Left lung (tissue), 10 donors: ENCODE data around the gene SH3PXD2A. TPM values are rescaled to one million over a fixed set of nuclear protein-coding genes. Genes with fewer than 3 reads are reported as not detected.

Source experiments
- ATAC-seq: fragments of 200-7000 bp; cut with Tn5 transposase; one replicate; pipeline ENCODE4 v1.9.1; 2020; ENCODE audit warnings: moderate library complexity
- DNase-seq, 4 donors: peaks; one replicate each; pipeline ENCODE4 v3.0.0-alpha.2; 2013 to 2020
- H3K27ac ChIP-seq, 2 donors: fragments of 200-600 bp; sonication (generic) in 1 of 2; one replicate each; pipeline versions ENCODE4 v1.5.0 to v1.8.0; 2020 to 2021
- H3K27me3 ChIP-seq, 2 donors: fragments of 200-600 bp; sonication (generic) in 1 of 2; one replicate each; pipeline versions ENCODE4 v1.5.0 to v1.8.0; 2020 to 2021
- H3K36me3 ChIP-seq, 2 donors: fragments of 200-600 bp; sonication (generic) in 1 of 2; one replicate each; pipeline versions ENCODE4 v1.5.0 to v1.8.0; 2020 to 2021
- H3K4me1 ChIP-seq, 2 donors: fragments of 200-600 bp; one replicate each; pipeline ENCODE4 v1.8.0; 2021
- H3K4me3 ChIP-seq, 2 donors: fragments of 200-600 bp; sonication (generic) in 1 of 2; one replicate each; pipeline versions ENCODE4 v1.5.0 to v1.8.0; 2020 to 2021; ENCODE audit warnings: mild to moderate bottlenecking in 1 of 2
- H3K9me3 ChIP-seq, 2 donors: fragments of 200-600 bp; sonication (generic) in 1 of 2; one replicate each; pipeline versions ENCODE4 v1.5.0 to v1.8.0; 2020 to 2021
- CTCF ChIP-seq, 2 donors: fragments of 200-600 bp; sonication (generic) in 1 of 2; IDR thresholded peaks; one replicate each; pipeline versions ENCODE4 v1.5.0 to v1.8.0; 2021; ENCODE audit warnings: antibody characterized with exemption in 2 of 2
- intact Hi-C, 2 donors: fragments of 100-400 bp; cut with DNase I; formaldehyde crosslinking; loops; one replicate each; pipeline versions ENCODE4 v1.11.2 to v1.14.2; 2022
- polyA plus RNA-seq, 6 donors: library from polyadenylated mRNA; unstranded; fragments of 120-200 nt; gene quantifications; one replicate each; pipeline ENCODE4 v1.2.1, GENCODE V29; 2013; ENCODE audit not compliant: insufficient read length in 6 of 6
- total RNA-seq, 2 donors: library from RNA; stranded (reverse); fragmentation: NEBNext Ultra II Directional; extraction: Animal tissue kit (Norgen Biotek cat#: 25700); gene quantifications; one replicate each; pipeline ENCODE4 v1.2.1, GENCODE V29; 2021
- donor health status: DM: no; HTN: yes; CAD: no.
- donor health status: DM: no; HTN: no; CAD: no.

The SH3PXD2A gene
- total and polyA plus RNA-seq, 8 donors, result 44.8 to 117 (median 91.7) TPM

- no peaks in the 10 kb centered on the region for H3K36me3 ChIP-seq
- H3K27ac ChIP-seq, result no peak overlapping the region
- no peak for TF ChIP-seq CTCF (IDR thresholded peaks at IDR 0.05)
- H3K27me3 ChIP-seq, result no peaks in the 10 kb centered on the region
- no peaks in the 10 kb centered on the region for H3K4me1 ChIP-seq
- H3K4me3 ChIP-seq, result no peak overlapping the region
- intact Hi-C loops, result no loop called here
- no peaks in the 10 kb centered on the region for H3K9me3 ChIP-seq
- DNase-seq (peak in 1 of 4 donors; percentile 48), ATAC-seq (no peak)
These were observed 146.6 kb downstream of the SH3PXD2A start for GRCh38 chr10:103708627-103709288.

DNA sequence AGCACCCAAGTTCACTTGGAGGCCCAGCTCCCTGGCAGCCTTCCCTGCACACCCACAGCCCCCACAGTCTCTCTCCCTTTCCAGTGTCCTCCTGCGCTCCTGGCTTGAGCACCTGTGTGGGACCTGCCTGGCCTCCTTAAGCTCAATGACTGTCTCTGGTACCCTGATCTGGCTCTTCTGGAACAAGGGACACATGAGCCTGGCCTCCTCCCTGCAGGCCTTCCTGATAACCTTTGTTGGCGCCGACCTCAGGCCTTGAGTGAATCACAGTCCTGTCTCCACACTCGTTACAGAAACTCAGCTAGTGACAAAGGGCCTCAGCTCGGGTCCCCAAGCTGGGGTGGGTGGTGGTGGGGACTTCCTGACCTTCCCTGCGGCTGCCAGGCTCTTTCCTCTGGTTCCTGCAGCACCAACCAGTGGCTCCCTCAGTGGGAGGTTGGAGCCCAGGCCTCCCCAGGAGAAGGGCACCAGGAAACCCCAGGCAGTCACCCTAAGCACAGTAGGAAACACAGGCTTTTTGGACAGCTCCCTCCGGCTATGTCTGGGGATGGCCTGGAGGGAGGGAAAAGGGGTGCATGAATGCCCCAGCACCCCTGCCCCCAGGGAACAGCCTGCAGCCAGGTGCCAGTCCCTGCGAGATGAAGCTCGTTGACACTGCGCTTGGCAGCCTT is 147.3 kb downstream of the SH3PXD2A start:
- DNase-seq, result peak in 1 of 4 donors; percentile 46
- no peak for TF ChIP-seq CTCF (IDR thresholded peaks at IDR 0.05)
- no peaks in the 10 kb centered on the region for H3K4me1 ChIP-seq
- no peaks in the 10 kb centered on the region for H3K9me3 ChIP-seq
- H3K27me3 ChIP-seq, result no peaks in the 10 kb centered on the region
- H3K27ac ChIP-seq, result no peak overlapping the region
- ATAC-seq, result no peak
- H3K36me3 ChIP-seq, result no peaks in the 10 kb centered on the region
- intact Hi-C loops, result no loop called here
- no peak overlapping the region for H3K4me3 ChIP-seq

DNA sequence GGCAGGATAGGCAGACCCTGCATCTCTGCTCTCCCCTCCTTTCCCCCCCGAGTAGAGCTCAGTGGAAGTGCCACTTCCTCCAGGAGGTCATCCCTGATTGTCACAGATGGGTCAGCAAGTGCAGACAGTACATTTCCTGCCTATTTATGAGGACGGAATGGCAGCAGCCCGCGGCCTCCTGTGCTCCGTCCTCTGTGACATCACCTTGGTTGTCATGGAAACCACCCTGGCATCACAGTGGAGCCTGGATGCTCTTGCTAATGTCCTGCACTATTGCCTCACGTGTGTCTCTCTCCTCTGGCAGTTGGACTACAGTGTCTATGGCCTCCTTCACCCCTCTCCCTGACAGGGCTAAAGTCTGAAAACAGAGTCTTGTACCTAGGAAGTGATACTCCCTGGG is 148.6 kb downstream of the SH3PXD2A start:
- H3K27me3 ChIP-seq, result no peaks in the 10 kb centered on the region
- intact Hi-C loops, result no loop called here
- no peaks in the 10 kb centered on the region for H3K36me3 ChIP-seq
- no peaks in the 10 kb centered on the region for H3K9me3 ChIP-seq
- H3K27ac ChIP-seq, result no peak overlapping the region
- no peak for ATAC-seq
- no peak overlapping the region for H3K4me3 ChIP-seq
- DNase-seq, result peak in 1 of 4 donors; percentile 36
- H3K4me1 ChIP-seq, result no peaks in the 10 kb centered on the region
- no peak for TF ChIP-seq CTCF (IDR thresholded peaks at IDR 0.05)

GRCh38 chr10:103706047-103706446 is 149.3 kb downstream of the SH3PXD2A start:
- DNase-seq, result peak in 1 of 4 donors; percentile 55
- no peaks in the 10 kb centered on the region for H3K27me3 ChIP-seq
- H3K4me1 ChIP-seq, result no peaks in the 10 kb centered on the region
- no peak overlapping the region for H3K4me3 ChIP-seq
- no peak for TF ChIP-seq CTCF (IDR thresholded peaks at IDR 0.05)
- H3K9me3 ChIP-seq, result no peaks in the 10 kb centered on the region
- no peak overlapping the region for H3K27ac ChIP-seq
- H3K36me3 ChIP-seq, result no peaks in the 10 kb centered on the region
- no peak for ATAC-seq
- intact Hi-C loops, result no loop called here
